Uterus (tissue), 2 donors: Measurements from ENCODE around the gene FNBP1L.

Experiments
- CTCF ChIP-seq, 4 experiments: fragments of 200-600 bp in 2 of 4; fragments of 450-650 bp in 2 of 4; sonication (generic) in 2 of 4; IDR thresholded peaks; one replicate each; pipeline ENCODE4 v1.5.1; 2016 to 2019; ENCODE audit warnings: antibody characterized with exemption in 4 of 4, mild to moderate bottlenecking in 2 of 4, moderate library complexity in 1 of 4
- POLR2A ChIP-seq, 2 donors: fragments of 450-650 bp; IDR thresholded peaks; one replicate each; pipeline ENCODE4 v1.6.1; 2016; ENCODE audit warnings: antibody characterized with exemption in 2 of 2, mild to moderate bottlenecking in 1 of 2, moderate library complexity in 1 of 2

GRCh38 chr1:93502571-93502970 is 54.7 kb downstream of the FNBP1L start:
- TF ChIP-seq CTCF (IDR thresholded peaks at IDR 0.05) (no peak), POLR2A (IDR thresholded peaks at IDR 0.05) (no peak)
